Ishikawa (cell line): Measurements from ENCODE around the gene RFNG.

Experiments used
- CEBPB ChIP-seq: IDR thresholded peaks from 2 replicates; pipeline ENCODE4 v1.6.1; 2012
- EP300 ChIP-seq: IDR thresholded peaks from 2 replicates; pipeline ENCODE4 v1.6.1; 2012; ENCODE audit warnings: borderline replicate concordance
- FOXM1 ChIP-seq: IDR thresholded peaks from 2 replicates; pipeline ENCODE4 v1.6.1; 2012; ENCODE audit warnings: low read depth, borderline replicate concordance
- RAD21 ChIP-seq: IDR thresholded peaks from 2 replicates; pipeline ENCODE4 v1.6.1; 2012; ENCODE audit warnings: low read depth
- TAF1 ChIP-seq: IDR thresholded peaks from 2 replicates; pipeline ENCODE4 v1.6.1; 2012; ENCODE audit warnings: low read depth, mild to moderate bottlenecking

DNA sequence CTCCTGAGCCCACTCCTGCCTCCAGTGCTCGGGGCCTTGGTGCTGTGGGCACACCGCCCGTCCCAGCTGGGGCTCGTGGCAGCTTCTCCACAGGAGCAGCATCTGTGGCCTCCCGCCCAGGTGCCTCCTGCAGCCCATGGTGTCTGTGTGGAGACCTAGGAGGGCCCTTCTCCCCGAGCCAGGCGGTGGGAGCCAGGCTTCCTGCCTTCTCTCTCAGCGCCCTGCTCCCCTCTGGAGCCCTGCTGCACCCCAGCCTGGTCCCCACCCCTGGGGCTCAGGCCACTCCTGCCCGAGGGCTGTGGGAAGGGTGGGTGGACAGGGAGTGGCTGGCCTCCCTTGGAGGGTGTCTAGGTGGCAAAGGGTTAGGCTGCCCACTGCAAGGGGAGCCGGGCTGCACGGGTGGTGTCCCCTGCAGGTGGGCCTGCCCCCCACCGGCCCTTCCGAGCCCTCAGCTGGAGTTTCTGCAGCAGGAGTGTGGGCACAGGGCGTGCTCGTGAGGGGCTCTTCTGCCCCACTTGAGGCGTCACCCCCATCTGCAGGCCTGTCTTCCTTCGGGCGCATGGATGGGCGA is 39.9 kb downstream of the RFNG start:
- TF ChIP-seq RAD21, result no peak
- TF ChIP-seq CEBPB, result no peak
- no peak for TF ChIP-seq FOXM1
- no peak for TF ChIP-seq EP300
- no peak for TF ChIP-seq TAF1
